ENCODE measurements around the gene CLDN14. TPM values are rescaled to one million over a fixed set of nuclear protein-coding genes. Genes with fewer than 3 reads are reported as not detected.

Gene CLDN14
- total RNA-seq, 1 experiment from 2014 or later, result not detected

GRCh38 chr21:36460866-36461265, 19.1 kb downstream of the CLDN14 start:
- in situ Hi-C loops (cut with HindIII; ENCODE audit: low pct_unique_long_range_greater_than_20kb, low sequenced_read_pairs) (no loop called here), intact Hi-C loops (cut with micrococcal nuclease; ENCODE audit: unreplicated experiment) (no loop called here)
- BruUV-seq (replicated peaks), result no TSS peak
- DNase-seq (ENCODE audit: low read depth, low spot score) (no peak), ATAC-seq (no peak)
- no peak for TF ChIP-seq POLR2AphosphoS5 (IDR thresholded peaks at IDR 0.05; ENCODE audit: low read depth, low read length)
- H3K4me1 ChIP-seq (ENCODE audit: control insufficient read depth, insufficient read depth, low read length), result no peaks in the 10 kb centered on the region; the same call in 1 of the 2 replicates
- no peaks in the 10 kb centered on the region for H3K9me3 ChIP-seq (ENCODE audit: control insufficient read depth, insufficient read depth, low read depth, low read length)
- H3K36me3 ChIP-seq (ENCODE audit: control insufficient read depth, insufficient read depth, low read length), result no peaks in the 10 kb centered on the region
- H3K4me3 ChIP-seq (ENCODE audit: low read depth in 2 of 2, low read length in 2 of 2), result no peak overlapping the region
- CTCF ChIA-PET, result no interaction called here
- H3K27ac ChIP-seq (ENCODE audit: low read length), result no peak overlapping the region
- H3K27me3 ChIP-seq (ENCODE audit: control insufficient read depth, insufficient read depth, low read length), result no peaks in the 10 kb centered on the region
- POLR2A ChIA-PET, result no interaction called here

GRCh38 chr21:36459098-36459497, 20.8 kb downstream of the CLDN14 start:
- Histone ChIP-seq H3K9me3 (ENCODE audit: control insufficient read depth, insufficient read depth, low read depth, low read length) (no peaks in the 10 kb centered on the region), H3K27ac (ENCODE audit: low read length) (no peak overlapping the region), H3K27me3 (ENCODE audit: control insufficient read depth, insufficient read depth, low read length) (no peaks in the 10 kb centered on the region), H3K36me3 (ENCODE audit: control insufficient read depth, insufficient read depth, low read length) (no peaks in the 10 kb centered on the region), H3K4me3 (ENCODE audit: low read depth in 2 of 2, low read length in 2 of 2) (no peak overlapping the region), H3K4me1 (ENCODE audit: control insufficient read depth, insufficient read depth, low read length) (no peaks in the 10 kb centered on the region)
- ATAC-seq, result no peak
- no peak for TF ChIP-seq TCF7L2 (IDR thresholded peaks at IDR 0.05; ENCODE audit: low read depth, low read length)
- no peak for TF ChIP-seq CTCF (IDR thresholded peaks at IDR 0.05)
- TF ChIP-seq SIN3A (IDR thresholded peaks at IDR 0.05; ENCODE audit: borderline replicate concordance, insufficient read depth, low read depth, low read length), result no peak
- no peak for TF ChIP-seq POLR2AphosphoS5 (IDR thresholded peaks at IDR 0.05; ENCODE audit: low read depth, low read length)
- no peak for TF ChIP-seq REST (IDR thresholded peaks at IDR 0.05; ENCODE audit: insufficient read depth in 1 of 2, low read depth in 2 of 2, low read length in 1 of 2)
- no peak for DNase-seq (ENCODE audit: low read depth, low spot score)
- intact Hi-C loops (cut with micrococcal nuclease; ENCODE audit: unreplicated experiment) (no loop called here), in situ Hi-C loops (cut with HindIII; ENCODE audit: low pct_unique_long_range_greater_than_20kb, low sequenced_read_pairs) (no loop called here)
- no TSS peak for BruUV-seq (replicated peaks)
- CTCF ChIA-PET, result no interaction called here
- POLR2A ChIA-PET, result no interaction called here

GRCh38 chr21:36456729-36457414, 23.1 kb downstream of the CLDN14 start:
- H3K4me1 ChIP-seq (ENCODE audit: control insufficient read depth, insufficient read depth, low read length), result no peaks in the 10 kb centered on the region
- no peaks in the 10 kb centered on the region for H3K36me3 ChIP-seq (ENCODE audit: control insufficient read depth, insufficient read depth, low read length)
- DNase-seq (ENCODE audit: low read depth, low spot score) (no peak), ATAC-seq (no peak)
- no TSS peak for BruUV-seq (replicated peaks)
- no peaks in the 10 kb centered on the region for H3K9me3 ChIP-seq (ENCODE audit: control insufficient read depth, insufficient read depth, low read depth, low read length)
- H3K27ac ChIP-seq (ENCODE audit: low read length), result no peak overlapping the region
- H3K4me3 ChIP-seq (ENCODE audit: low read depth in 2 of 2, low read length in 2 of 2), result no peak overlapping the region
- intact Hi-C loops (cut with micrococcal nuclease; ENCODE audit: unreplicated experiment), result no loop called here
- H3K27me3 ChIP-seq (ENCODE audit: control insufficient read depth, insufficient read depth, low read length), result no peaks in the 10 kb centered on the region
- TF ChIP-seq REST (IDR thresholded peaks at IDR 0.05; ENCODE audit: insufficient read depth in 1 of 2, low read depth in 2 of 2, low read length in 1 of 2) (no peak), CTCF (IDR thresholded peaks at IDR 0.05) (no peak), SIN3A (IDR thresholded peaks at IDR 0.05; ENCODE audit: borderline replicate concordance, insufficient read depth, low read depth, low read length) (no peak), TCF7L2 (IDR thresholded peaks at IDR 0.05; ENCODE audit: low read depth, low read length) (no peak), POLR2AphosphoS5 (IDR thresholded peaks at IDR 0.05; ENCODE audit: low read depth, low read length) (no peak)
- in situ Hi-C loops (cut with HindIII; ENCODE audit: low pct_unique_long_range_greater_than_20kb, low sequenced_read_pairs), result no loop called here
- POLR2A ChIA-PET, result no interaction called here
- CTCF ChIA-PET, result interaction anchor here (0.7 kb wide), 1 partner anchor 9 kb away, joined by 6 read pairs; no protein-coding TSS in a partner anchor
